Coronary artery (tissue), 2 donors: ENCODE measurements around the gene CAMKV.
"Not testable (repeated sequence)": the region's sequence is repeated elsewhere in the genome, so short reads cannot be mapped to it uniquely, and the experiment has no call there.

Experiments
- DNase-seq: peaks from one replicate; pipeline ENCODE4 v3.0.0-alpha.2; 2017; ENCODE audit warnings: low spot score
- H3K27ac ChIP-seq, 2 donors: fragments of 200-600 bp; sonication (generic); one replicate each; pipeline ENCODE4 v1.5.1; 2016 to 2019
- H3K4me3 ChIP-seq: fragments of 200-600 bp; sonication (generic); 2 replicates; pipeline ENCODE4 v1.5.1; 2016; ENCODE audit warnings: mild to moderate bottlenecking, moderate library complexity
- TF ChIP-seq, protein P1 (sequence below): fragments of 200-600 bp; sonication (generic); IDR thresholded peaks from one replicate; pipeline ENCODE4 v1.5.1; 2019; ENCODE audit warnings: antibody characterized with exemption

CAMKV gene, protein sequence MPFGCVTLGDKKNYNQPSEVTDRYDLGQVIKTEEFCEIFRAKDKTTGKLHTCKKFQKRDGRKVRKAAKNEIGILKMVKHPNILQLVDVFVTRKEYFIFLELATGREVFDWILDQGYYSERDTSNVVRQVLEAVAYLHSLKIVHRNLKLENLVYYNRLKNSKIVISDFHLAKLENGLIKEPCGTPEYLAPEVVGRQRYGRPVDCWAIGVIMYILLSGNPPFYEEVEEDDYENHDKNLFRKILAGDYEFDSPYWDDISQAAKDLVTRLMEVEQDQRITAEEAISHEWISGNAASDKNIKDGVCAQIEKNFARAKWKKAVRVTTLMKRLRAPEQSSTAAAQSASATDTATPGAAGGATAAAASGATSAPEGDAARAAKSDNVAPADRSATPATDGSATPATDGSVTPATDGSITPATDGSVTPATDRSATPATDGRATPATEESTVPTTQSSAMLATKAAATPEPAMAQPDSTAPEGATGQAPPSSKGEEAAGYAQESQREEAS

DNA sequence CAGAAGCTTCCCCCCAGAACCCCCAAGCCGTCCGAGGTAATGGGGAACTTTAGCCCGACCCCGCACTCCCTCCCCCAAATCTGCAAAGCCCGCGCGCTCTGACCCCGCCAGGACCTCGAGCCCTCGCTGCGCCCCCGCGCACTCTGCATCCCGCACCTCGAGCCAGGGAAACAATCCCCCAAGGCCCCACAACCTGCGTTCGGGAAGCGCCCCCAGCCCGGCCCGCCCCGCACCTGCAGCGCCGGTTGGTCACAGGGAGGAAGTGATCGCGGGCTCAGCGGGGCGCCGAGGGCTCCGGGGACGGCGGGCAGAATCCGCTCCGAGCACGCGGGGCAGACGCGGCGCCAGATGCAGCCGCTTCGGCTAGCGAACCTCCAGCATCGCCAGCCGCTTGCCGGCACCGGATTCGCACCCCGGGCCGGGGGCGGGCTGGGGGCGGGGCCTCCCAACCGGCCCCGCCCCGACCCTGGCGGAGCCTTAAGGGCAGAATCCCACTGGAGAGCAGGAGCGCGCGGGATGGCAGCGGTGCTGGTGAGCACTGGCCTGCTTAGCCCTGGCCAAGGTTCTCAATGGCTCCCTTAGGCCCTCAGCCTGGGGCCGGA lies at the start of gene CAMKV:
Gene CAMKV, minus strand, starts transcription at position 382 of the 602 bp plus-strand sequence. CDS start 7,518 bp downstream, outside the sequence.
- H3K27ac ChIP-seq: no peak within 1 kb of the TSS

DNA sequence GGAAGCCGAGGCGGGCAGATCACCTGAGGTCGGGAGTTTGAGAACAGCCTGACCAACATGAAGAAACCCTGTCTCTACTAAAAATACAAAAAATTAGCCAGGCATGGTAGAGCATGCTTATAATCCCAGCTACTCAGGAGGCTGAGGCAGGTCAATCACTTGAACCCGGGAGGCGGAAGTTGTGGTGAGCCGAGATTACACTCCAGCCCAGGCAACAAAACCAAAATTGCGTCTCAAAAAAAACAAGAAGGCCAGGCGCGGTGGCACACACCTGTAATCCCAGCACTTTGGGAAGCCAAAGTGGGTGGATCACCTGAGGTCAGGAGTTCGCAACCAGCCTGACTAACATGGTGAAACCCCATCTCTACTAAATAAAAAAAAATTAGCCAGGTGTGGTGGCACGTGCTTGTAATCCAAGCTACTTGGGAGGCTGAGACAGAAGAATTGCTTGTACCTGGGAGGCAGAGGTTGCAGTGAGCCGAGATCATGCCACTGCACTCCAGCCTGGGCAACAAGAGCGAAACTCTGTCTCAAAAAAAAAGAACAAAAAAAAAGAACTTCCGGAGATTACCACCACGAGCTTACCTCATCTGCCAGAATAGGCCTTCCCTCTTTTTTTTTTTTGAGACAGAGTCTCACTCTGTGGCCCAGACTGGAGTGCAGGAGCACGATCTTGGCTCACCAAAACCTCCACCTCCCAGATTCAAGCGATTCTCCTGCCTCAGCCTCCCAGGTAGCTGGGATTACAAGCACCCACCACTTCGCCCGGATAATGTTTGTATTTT lies 48.3 kb upstream of the CAMKV start:
- not testable (repeated sequence) for DNase-seq, H3K4me3 ChIP-seq, H3K27ac ChIP-seq

More for the DNA sequence above, at the start of gene CAMKV:
- no peak for DNase-seq
- TF ChIP-seq, protein P1, sequence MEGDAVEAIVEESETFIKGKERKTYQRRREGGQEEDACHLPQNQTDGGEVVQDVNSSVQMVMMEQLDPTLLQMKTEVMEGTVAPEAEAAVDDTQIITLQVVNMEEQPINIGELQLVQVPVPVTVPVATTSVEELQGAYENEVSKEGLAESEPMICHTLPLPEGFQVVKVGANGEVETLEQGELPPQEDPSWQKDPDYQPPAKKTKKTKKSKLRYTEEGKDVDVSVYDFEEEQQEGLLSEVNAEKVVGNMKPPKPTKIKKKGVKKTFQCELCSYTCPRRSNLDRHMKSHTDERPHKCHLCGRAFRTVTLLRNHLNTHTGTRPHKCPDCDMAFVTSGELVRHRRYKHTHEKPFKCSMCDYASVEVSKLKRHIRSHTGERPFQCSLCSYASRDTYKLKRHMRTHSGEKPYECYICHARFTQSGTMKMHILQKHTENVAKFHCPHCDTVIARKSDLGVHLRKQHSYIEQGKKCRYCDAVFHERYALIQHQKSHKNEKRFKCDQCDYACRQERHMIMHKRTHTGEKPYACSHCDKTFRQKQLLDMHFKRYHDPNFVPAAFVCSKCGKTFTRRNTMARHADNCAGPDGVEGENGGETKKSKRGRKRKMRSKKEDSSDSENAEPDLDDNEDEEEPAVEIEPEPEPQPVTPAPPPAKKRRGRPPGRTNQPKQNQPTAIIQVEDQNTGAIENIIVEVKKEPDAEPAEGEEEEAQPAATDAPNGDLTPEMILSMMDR: no peak
- peak within 1 kb of the TSS; percentile 58 for H3K4me3 ChIP-seq

DNA sequence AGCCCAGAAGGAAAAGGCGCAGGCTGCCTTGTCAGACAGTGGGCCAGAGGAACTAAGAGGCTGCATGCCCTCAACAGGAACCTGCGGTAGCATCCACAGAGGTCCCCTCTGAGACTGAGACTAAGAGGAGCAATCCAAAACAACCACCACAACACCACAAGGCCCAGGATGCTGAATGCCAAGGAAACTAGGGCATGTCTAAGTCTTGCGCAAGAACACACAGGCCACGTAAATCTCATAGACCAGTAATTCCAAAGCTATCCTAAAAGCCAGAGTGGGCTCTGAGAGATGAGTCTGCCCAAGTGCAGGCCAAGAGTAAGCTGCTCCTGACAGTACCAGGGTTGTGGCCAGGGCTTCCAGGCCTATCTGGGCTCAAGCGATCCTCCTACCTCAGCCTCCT lies 47.0 kb upstream of the CAMKV start:
- no peak overlapping the region for H3K27ac ChIP-seq
- TF ChIP-seq, protein P1: no peak
- no peak for DNase-seq
- no peak overlapping the region for H3K4me3 ChIP-seq

DNA sequence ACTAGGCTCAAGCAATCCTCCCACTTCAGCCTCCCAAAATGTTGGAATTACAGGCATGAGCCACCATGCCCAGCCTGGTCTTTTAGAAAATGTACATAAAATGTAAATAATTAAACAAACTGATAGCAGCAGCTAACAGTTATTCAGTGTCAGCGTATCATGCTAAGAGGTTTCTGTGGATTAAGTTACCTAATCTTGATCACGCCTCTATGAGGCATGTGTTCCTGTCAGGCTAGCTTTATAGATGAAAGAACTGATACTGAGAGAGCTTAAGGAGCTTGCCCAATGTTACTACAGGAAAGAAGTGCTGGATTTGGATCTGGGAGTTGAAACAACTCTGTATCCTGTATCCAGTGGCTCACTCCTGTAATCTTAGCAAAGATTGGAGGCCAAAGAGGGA lies 45.2 kb upstream of the CAMKV start:
- no peak overlapping the region for H3K4me3 ChIP-seq
- no peak overlapping the region for H3K27ac ChIP-seq
- DNase-seq: no peak
- TF ChIP-seq, protein P1: no peak

DNA sequence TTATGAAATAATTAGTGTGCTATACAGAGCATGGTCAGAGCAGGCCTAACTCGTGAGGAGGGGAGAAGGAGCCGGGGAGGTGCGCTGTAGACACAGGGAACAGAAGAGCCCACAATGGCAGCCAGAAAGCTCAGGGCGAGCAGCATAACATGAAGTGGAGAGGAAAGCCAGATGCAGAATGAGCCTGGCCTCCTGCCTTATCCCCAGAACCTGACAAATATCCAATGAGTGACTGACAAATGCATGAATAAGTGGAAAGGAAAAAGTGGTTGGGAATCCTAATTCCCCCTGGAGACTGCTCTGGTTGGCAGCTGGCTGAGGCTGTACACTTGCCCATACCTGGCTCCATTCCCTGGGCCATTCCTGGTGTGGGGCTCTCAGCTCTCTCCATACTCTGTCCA lies 43.2 kb upstream of the CAMKV start:
- Histone ChIP-seq H3K27ac (no peak overlapping the region), H3K4me3 (no peak overlapping the region)
- no peak for DNase-seq
- TF ChIP-seq, protein P1: no peak

DNA sequence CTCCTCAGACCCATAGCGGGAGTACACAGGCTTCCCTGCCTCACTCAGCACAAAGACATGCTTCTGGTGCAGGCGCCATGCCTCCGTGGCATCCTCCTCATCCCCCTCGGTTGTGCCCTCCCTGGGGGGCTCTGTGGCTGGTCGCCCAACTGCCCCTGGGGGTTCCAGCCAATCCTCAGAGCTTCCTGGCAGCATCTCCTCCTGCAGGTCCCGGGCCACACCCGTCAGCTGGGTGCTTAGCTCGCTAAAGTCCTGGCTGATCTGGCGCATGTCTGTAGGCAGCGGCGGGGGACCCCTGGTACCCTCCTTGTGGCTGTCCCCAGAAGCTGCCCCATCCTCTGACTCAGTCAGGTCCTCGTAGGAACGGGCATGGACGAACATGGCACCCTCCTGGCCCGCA lies 41.9 kb upstream of the CAMKV start:
- no peak for DNase-seq
- H3K4me3 ChIP-seq: no peak overlapping the region
- no peak overlapping the region for H3K27ac ChIP-seq
- TF ChIP-seq, protein P1: no peak

DNA sequence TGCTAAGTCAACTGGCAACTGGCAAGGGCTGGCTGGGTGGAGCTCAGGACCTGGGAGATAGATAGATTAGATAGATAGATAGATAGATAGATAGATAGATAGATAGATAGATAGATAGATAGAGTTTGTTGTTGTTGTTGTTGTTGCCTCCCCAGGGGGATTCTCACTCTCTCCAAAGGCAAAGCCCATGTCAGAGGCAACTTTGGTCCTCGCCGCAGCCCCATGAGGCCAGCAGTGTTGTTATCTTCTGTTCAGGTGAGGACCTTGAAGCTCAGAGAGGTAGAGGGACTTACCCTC lies 41.4 kb upstream of the CAMKV start:
- no peak overlapping the region for H3K4me3 ChIP-seq
- TF ChIP-seq, protein P1: no peak
- no peak for DNase-seq

More for the DNA sequence above, 41.4 kb upstream of the CAMKV start:
- no peak overlapping the region for H3K27ac ChIP-seq
